ENCODE data around the gene RPL7A. TPM values are rescaled to one million over a fixed set of nuclear protein-coding genes. Genes with fewer than 3 reads are reported as not detected.
A peak's percentile ranks its signal among the peaks of the same experiment; 100 is the strongest.
"Not testable (repeated sequence)": the region's sequence is repeated elsewhere in the genome, so short reads cannot be mapped to it uniquely, and the experiment has no call there.

RPL7A gene
- total RNA-seq, 6 experiments from 2014 or later = 2,011 to 2,156 (median 2,046) TPM

- H3K4me3 Mint-ChIP-seq = no peak overlapping the region
- DNase-seq = no peak
- TF ChIP-seq, protein P1, sequence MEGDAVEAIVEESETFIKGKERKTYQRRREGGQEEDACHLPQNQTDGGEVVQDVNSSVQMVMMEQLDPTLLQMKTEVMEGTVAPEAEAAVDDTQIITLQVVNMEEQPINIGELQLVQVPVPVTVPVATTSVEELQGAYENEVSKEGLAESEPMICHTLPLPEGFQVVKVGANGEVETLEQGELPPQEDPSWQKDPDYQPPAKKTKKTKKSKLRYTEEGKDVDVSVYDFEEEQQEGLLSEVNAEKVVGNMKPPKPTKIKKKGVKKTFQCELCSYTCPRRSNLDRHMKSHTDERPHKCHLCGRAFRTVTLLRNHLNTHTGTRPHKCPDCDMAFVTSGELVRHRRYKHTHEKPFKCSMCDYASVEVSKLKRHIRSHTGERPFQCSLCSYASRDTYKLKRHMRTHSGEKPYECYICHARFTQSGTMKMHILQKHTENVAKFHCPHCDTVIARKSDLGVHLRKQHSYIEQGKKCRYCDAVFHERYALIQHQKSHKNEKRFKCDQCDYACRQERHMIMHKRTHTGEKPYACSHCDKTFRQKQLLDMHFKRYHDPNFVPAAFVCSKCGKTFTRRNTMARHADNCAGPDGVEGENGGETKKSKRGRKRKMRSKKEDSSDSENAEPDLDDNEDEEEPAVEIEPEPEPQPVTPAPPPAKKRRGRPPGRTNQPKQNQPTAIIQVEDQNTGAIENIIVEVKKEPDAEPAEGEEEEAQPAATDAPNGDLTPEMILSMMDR (IDR thresholded peaks at IDR 0.05) = no peak
- H3K9me3 Mint-ChIP-seq = peaks cover 10% of the 10 kb centered on the region; the same call in 1 of the 2 replicates
- no peak overlapping the region for H3K27ac Mint-ChIP-seq
- peaks cover 21% of the 10 kb centered on the region for H3K27me3 Mint-ChIP-seq (ENCODE audit: insufficient read depth)
- peaks cover 4% of the 10 kb centered on the region; the same call in 1 of the 2 replicates for H3K36me3 Mint-ChIP-seq (ENCODE audit: low read depth)
- no peaks in the 10 kb centered on the region for H3K4me1 Mint-ChIP-seq (ENCODE audit: low read depth)
Measured at GRCh38 chr9:133323991-133324703, 23.9 kb upstream of the RPL7A start.

DNA sequence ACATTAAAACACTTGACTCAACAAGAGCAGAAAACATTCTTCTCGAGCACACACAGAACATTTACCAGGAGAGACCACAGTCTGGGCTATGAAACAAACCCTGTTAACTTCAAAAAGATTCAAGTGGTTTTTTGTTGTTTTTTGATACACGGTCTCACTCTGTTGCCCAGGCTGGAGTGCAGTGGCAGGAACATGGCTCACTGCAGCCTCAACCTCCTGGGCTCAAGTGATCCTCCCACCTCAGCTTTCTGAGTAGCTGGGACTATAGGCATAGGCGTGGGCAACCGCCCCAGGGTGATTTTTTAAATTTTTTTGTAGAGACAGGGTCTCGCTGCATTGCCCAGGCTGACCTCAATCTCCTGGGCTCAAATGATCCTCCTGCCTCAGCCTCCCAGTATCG is 21.0 kb upstream of the RPL7A start:
- not testable (repeated sequence) for H3K9me3 Mint-ChIP-seq; H3K4me1 Mint-ChIP-seq (ENCODE audit: low read depth); H3K4me3 Mint-ChIP-seq; H3K27ac Mint-ChIP-seq; DNase-seq
- Mint-ChIP-seq H3K27me3 (ENCODE audit: insufficient read depth) (peaks cover 11% of the 10 kb centered on the region), H3K36me3 (ENCODE audit: low read depth) (peaks cover 15% of the 10 kb centered on the region)

DNA sequence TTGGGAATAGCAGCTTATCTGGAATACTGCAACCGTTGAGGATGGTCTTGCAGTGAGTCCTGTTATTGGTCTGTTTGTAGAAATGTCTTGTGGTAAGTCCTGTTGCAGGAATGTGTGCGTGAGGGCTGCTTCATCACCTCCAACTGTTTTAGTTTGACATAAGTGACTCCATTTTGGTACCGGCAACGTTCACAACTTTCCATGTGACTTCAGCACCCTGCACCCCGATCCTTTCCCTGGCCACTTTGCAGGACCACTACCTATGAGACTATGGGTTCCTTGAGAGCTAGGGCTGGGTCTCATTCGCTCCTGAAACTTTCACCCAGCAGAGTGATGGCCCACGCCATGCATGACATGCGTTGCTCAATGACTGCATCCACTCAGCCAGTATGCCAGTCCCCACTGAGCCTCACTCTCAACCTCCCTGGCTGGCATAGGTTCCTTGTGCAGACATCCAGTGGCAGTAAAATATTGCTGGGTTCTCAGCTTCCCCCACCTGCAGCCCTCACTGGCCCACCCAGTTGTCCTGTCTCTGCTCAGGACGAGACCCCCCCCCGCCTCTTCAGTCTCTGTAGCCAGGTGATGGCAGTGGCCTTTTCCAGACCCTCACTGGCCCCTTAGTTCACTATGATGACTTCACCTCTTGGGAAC is 20.1 kb upstream of the RPL7A start:
- H3K36me3 Mint-ChIP-seq (ENCODE audit: low read depth) = peaks cover 15% of the 10 kb centered on the region
- no peak overlapping the region for H3K4me3 Mint-ChIP-seq
- peaks cover 11% of the 10 kb centered on the region for H3K27me3 Mint-ChIP-seq (ENCODE audit: insufficient read depth)
- no peaks in the 10 kb centered on the region for H3K4me1 Mint-ChIP-seq (ENCODE audit: low read depth)
- no peak overlapping the region for H3K27ac Mint-ChIP-seq
- no peak for DNase-seq
- TF ChIP-seq, protein P1 (IDR thresholded peaks at IDR 0.05) = no peak
- peaks cover 10% of the 10 kb centered on the region; the same call in 1 of the 2 replicates for H3K9me3 Mint-ChIP-seq

GRCh38 chr9:133329306-133330156 is 18.5 kb upstream of the RPL7A start:
- not testable (repeated sequence) for H3K4me3 Mint-ChIP-seq

GRCh38 chr9:133331221-133331620 is 16.8 kb upstream of the RPL7A start:
- no peaks in the 10 kb centered on the region for H3K9me3 Mint-ChIP-seq
- peaks cover 31% of the 10 kb centered on the region for H3K36me3 Mint-ChIP-seq (ENCODE audit: low read depth)
- H3K4me3 Mint-ChIP-seq = no peak overlapping the region
- peaks cover 4% of the 10 kb centered on the region for H3K27me3 Mint-ChIP-seq (ENCODE audit: insufficient read depth)
- H3K27ac Mint-ChIP-seq = no peak overlapping the region
- TF ChIP-seq, protein P1 (IDR thresholded peaks at IDR 0.05) = no peak
- DNase-seq = no peak
- H3K4me1 Mint-ChIP-seq (ENCODE audit: low read depth) = peaks cover 7% of the 10 kb centered on the region

More at GRCh38 chr9:133329306-133330156, 18.5 kb upstream of the RPL7A start:
- H3K9me3 Mint-ChIP-seq; H3K27ac Mint-ChIP-seq; H3K27me3 Mint-ChIP-seq (ENCODE audit: insufficient read depth); DNase-seq; H3K4me1 Mint-ChIP-seq (ENCODE audit: low read depth): not testable (repeated sequence)
- TF ChIP-seq, protein P1 (IDR thresholded peaks at IDR 0.05) = peak; percentile 81
- peaks cover 22% of the 10 kb centered on the region for H3K36me3 Mint-ChIP-seq (ENCODE audit: low read depth)

Data from HFFc6 (cell line).